OCI-LY1 (cell line): ENCODE data around the gene BMERB1.

Experiments
- H2AFZ ChIP-seq: fragments of 200-600 bp; sonication (generic), shearing (Covaris generic); 2 replicates; pipeline ENCODE4 v1.6.0; 2014; ENCODE audit warnings: antibody characterized with exemption, mild to moderate bottlenecking, low read length
- H3F3A ChIP-seq: fragments of 200-600 bp; sonication (generic), shearing (Covaris generic); 2 replicates; pipeline ENCODE4 v1.6.0; 2014; ENCODE audit warnings: mild to moderate bottlenecking, antibody characterized with exemption, low read length, moderate library complexity; ENCODE audit not compliant: insufficient read depth
- H3K27ac ChIP-seq: fragments of 200-600 bp; sonication (generic); 2 replicates; pipeline ENCODE4 v1.5.1; 2014; ENCODE audit warnings: low read length, mixed run types, mild to moderate bottlenecking, low read depth; ENCODE audit not compliant: poor library complexity, severe bottlenecking
- H3K27me3 ChIP-seq: fragments of 200-600 bp; sonication (generic); 2 replicates; pipeline ENCODE4 v1.6.0; 2014; ENCODE audit warnings: antibody characterized with exemption, mild to moderate bottlenecking, low read length, moderate library complexity; ENCODE audit not compliant: insufficient read depth
- H3K36me3 ChIP-seq: fragments of 200-600 bp; sonication (generic); 2 replicates; pipeline ENCODE4 v1.6.1; 2014; ENCODE audit warnings: mild to moderate bottlenecking, antibody characterized with exemption, low read length, moderate library complexity, mixed read lengths; ENCODE audit not compliant: insufficient read depth
- H3K4me1 ChIP-seq: fragments of 200-600 bp; sonication (generic); 2 replicates; pipeline ENCODE4 v1.5.1; 2014; ENCODE audit warnings: mild to moderate bottlenecking, low read length, moderate library complexity; ENCODE audit not compliant: insufficient read depth, severe bottlenecking
- H3K4me2 ChIP-seq: fragments of 200-600 bp; sonication (generic), shearing (Covaris generic); 2 replicates; pipeline ENCODE4 v1.6.1; 2014; ENCODE audit warnings: low read length
- H3K4me3 ChIP-seq: fragments of 200-600 bp; sonication (generic); 2 replicates; pipeline ENCODE4 v1.5.1; 2014; ENCODE audit warnings: low read length, low read depth, mild to moderate bottlenecking, mixed read lengths; ENCODE audit not compliant: poor library complexity, severe bottlenecking
- H3K79me2 ChIP-seq: fragments of 200-600 bp; shearing (Covaris generic); 2 replicates; pipeline ENCODE4 v1.6.1; 2016; ENCODE audit warnings: mixed run types, low read length, mixed read lengths; ENCODE audit not compliant: insufficient read depth
- H3K9ac ChIP-seq: fragments of 200-600 bp; sonication (generic), shearing (Covaris generic); 2 replicates; pipeline ENCODE4 v1.6.1; 2014; ENCODE audit warnings: mild to moderate bottlenecking, low read length, mixed read lengths
- H3K9me2 ChIP-seq: fragments of 200-600 bp; sonication (generic), shearing (Covaris generic); 2 replicates; pipeline ENCODE4 v1.6.1; 2014; ENCODE audit warnings: low read depth, mild to moderate bottlenecking, low read length, mixed read lengths
- H3K9me3 ChIP-seq: fragments of 200-600 bp; shearing (Covaris generic); 2 replicates; pipeline ENCODE4 v1.6.1; 2014; ENCODE audit warnings: low read length, mixed read lengths
- H4K20me1 ChIP-seq: fragments of 200-600 bp; sonication (generic), shearing (Covaris generic); 2 replicates; pipeline ENCODE4 v1.6.0; 2016; ENCODE audit warnings: mild to moderate bottlenecking, low read length; ENCODE audit not compliant: insufficient read depth
- CTCF ChIP-seq: fragments of 200-600 bp; sonication (generic), shearing (Covaris generic); IDR thresholded peaks from 2 replicates; pipeline ENCODE4 v1.5.1; 2017; ENCODE audit warnings: mild to moderate bottlenecking, antibody characterized with exemption, low read length, moderate library complexity, mixed read lengths
- EZH2 ChIP-seq: fragments of 200-600 bp; sonication (generic), shearing (Covaris generic); IDR thresholded peaks from 2 replicates; pipeline ENCODE4 v1.8.0; 2017; ENCODE audit warnings: borderline replicate concordance, mixed run types, mild to moderate bottlenecking, antibody characterized with exemption, low read length, moderate library complexity, mixed read lengths

The BMERB1 gene

GRCh38 chr16:15610369-15610871 is 176.0 kb downstream of the BMERB1 start:
- Histone ChIP-seq H3K9me3 (no peaks in the 10 kb centered on the region), H3K9ac (no peak overlapping the region), H3K27me3 (no peaks in the 10 kb centered on the region), H3K27ac (no peak overlapping the region), H3K36me3 (peaks cover 87% of the 10 kb centered on the region), H3K4me1 (no peaks in the 10 kb centered on the region), H3K4me2 (no peak overlapping the region), H2AFZ (no peak overlapping the region), H3F3A (no peaks in the 10 kb centered on the region), H3K79me2 (no peaks in the 10 kb centered on the region), H3K9me2 (no peaks in the 10 kb centered on the region), H3K4me3 (no peak overlapping the region), H4K20me1 (no peaks in the 10 kb centered on the region)
- no peak for TF ChIP-seq CTCF
- no peak for TF ChIP-seq EZH2

- no peaks in the 10 kb centered on the region for H3K79me2 ChIP-seq
- no peak overlapping the region for H3K9ac ChIP-seq
- peaks cover 87% of the 10 kb centered on the region for H3K36me3 ChIP-seq
- no peak overlapping the region for H2AFZ ChIP-seq
- no peaks in the 10 kb centered on the region for H3K4me1 ChIP-seq
- H3K27me3 ChIP-seq, result no peaks in the 10 kb centered on the region
- no peak overlapping the region for H3K27ac ChIP-seq
- no peak overlapping the region for H3K4me3 ChIP-seq
- H3K9me3 ChIP-seq, result no peaks in the 10 kb centered on the region
- TF ChIP-seq CTCF (no peak), EZH2 (no peak)
- no peak overlapping the region for H3K4me2 ChIP-seq
- no peaks in the 10 kb centered on the region for H3K9me2 ChIP-seq
- H3F3A ChIP-seq, result no peaks in the 10 kb centered on the region
- no peaks in the 10 kb centered on the region for H4K20me1 ChIP-seq
These were observed 177.2 kb downstream of the BMERB1 start for GRCh38 chr16:15611610-15612009.

DNA sequence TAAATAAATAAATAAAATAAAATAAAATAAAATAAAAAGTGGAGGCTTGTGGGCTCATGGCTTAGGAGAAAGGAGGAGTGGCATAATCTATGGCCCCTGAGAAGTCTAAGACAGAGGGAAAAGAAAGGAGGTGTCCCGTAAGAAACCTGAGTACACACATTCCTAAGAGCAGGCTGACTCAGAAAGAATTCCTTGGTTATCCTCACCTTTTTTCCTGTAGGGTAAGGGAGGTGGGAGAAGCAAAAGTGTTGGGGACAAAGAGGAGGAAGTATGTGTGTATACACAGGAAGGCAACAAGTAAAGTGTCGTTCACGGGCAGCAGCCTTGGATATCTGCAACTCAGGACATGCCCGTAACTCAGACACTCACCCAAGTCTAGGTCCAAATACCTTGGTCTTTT is 179.3 kb downstream of the BMERB1 start:
- TF ChIP-seq EZH2 (no peak), CTCF (no peak)
- Histone ChIP-seq H3K27ac (no peak overlapping the region), H3K9ac (no peak overlapping the region), H3K9me2 (no peaks in the 10 kb centered on the region), H3K4me2 (no peak overlapping the region), H3K27me3 (no peaks in the 10 kb centered on the region), H3K4me3 (no peak overlapping the region), H3F3A (no peaks in the 10 kb centered on the region), H2AFZ (no peak overlapping the region), H3K9me3 (no peaks in the 10 kb centered on the region), H4K20me1 (no peaks in the 10 kb centered on the region), H3K36me3 (peaks cover 87% of the 10 kb centered on the region), H3K79me2 (no peaks in the 10 kb centered on the region), H3K4me1 (no peaks in the 10 kb centered on the region)
